ENCODE data around the gene ZDHHC14. TPM values are rescaled to one million over a fixed set of nuclear protein-coding genes. Genes with fewer than 3 reads are reported as not detected.

The ZDHHC14 gene
- total and polyA plus RNA-seq, 2 of the 8 experiments (the other 6 are each of a cell fraction or from before 2014, with no cell fraction given): 2.9 to 5.3 TPM

- 88% methylated on average over 8 of the region's 8 CpGs; no CpG with 5 or more reads in 1 of the 2 experiments for WGBS, 2 experiments (ENCODE audit: extremely low coverage in 1 of 2, insufficient coverage in 1 of 2, insufficient read length in 1 of 2, insufficient replicate concordance in 2 of 2, low coverage in 1 of 2, low lambda C conversion rate in 2 of 2, missing lambda C conversion rate in 1 of 2)
- H3K27me3 ChIP-seq (replicated peaks in 1 of 4; ENCODE audit: control insufficient read depth in 3 of 4, extremely low read depth in 1 of 4, insufficient read depth in 3 of 4, low read length in 3 of 4): no peaks in the 10 kb centered on the region
- H3K56ac ChIP-seq (replicated peaks; ENCODE audit: insufficient read length, low read depth, low read length): no peak overlapping the region
- no peak overlapping the region for H4K5ac ChIP-seq (ENCODE audit: insufficient read length, low read depth, low read length)
- FAIRE-seq: no peak
- TF ChIP-seq POLR2A (IDR thresholded peaks at IDR 0.05; ENCODE audit: control extremely low read depth in 1 of 2, low read depth in 2 of 2, low read length in 2 of 2) (no peak), KDM4A (IDR thresholded peaks at IDR 0.05; ENCODE audit: low read depth, low read length, severe bottlenecking) (no peak), RFX5 (IDR thresholded peaks at IDR 0.05; ENCODE audit: borderline replicate concordance, low read depth, low read length) (no peak), ASH2L (IDR thresholded peaks at IDR 0.05; ENCODE audit: low read length) (no peak), TBP (IDR thresholded peaks at IDR 0.05; ENCODE audit: low read depth, low read length) (no peak), POLR2AphosphoS5 (IDR thresholded peaks at IDR 0.05; ENCODE audit: low read depth, low read length) (no peak)
- H3K4me2 ChIP-seq (ENCODE audit: insufficient read depth in 1 of 2, low read depth in 2 of 2, low read length in 2 of 2): no peak overlapping the region
- H3K18ac ChIP-seq (ENCODE audit: extremely low read depth, low read length): no peak overlapping the region
- H2BK12ac ChIP-seq (ENCODE audit: low read depth, low read length): no peak overlapping the region
- H3K4me3 ChIP-seq (ENCODE audit: extremely low read depth in 1 of 4, insufficient read depth in 2 of 4, low read depth in 3 of 4, low read length in 4 of 4): no peak overlapping the region
- peaks cover 0 to 11% (median 4%) of the 10 kb centered on the region in 4 experiments; a peak in 5 of 7 replicates for H3K4me1 ChIP-seq (replicated peaks in 1 of 4; ENCODE audit: control insufficient read depth in 3 of 4, insufficient read depth in 4 of 4, low read length in 3 of 4)
- H3K36me3 ChIP-seq (ENCODE audit: control insufficient read depth in 2 of 4, insufficient read depth in 4 of 4, low read length in 3 of 4): no peaks in the 10 kb centered on the region
- no peak overlapping the region for H2BK20ac ChIP-seq (ENCODE audit: low read length)
- no peaks in the 10 kb centered on the region for H4K20me1 ChIP-seq (replicated peaks in 1 of 2; ENCODE audit: control insufficient read depth in 1 of 2, insufficient read depth in 2 of 2, low read length in 2 of 2)
- no peak for DNase-seq (ENCODE audit: low read depth in 1 of 2, low spot score in 2 of 2)
- no peak overlapping the region for H2AK5ac ChIP-seq (ENCODE audit: low read depth, low read length)
- H3K9me3 ChIP-seq (ENCODE audit: insufficient read depth in 2 of 2, low read depth in 1 of 2, low read length in 1 of 2): no peaks in the 10 kb centered on the region
- no peak overlapping the region for H4K8ac ChIP-seq (ENCODE audit: extremely low read depth, insufficient read depth, low read length)
- no peak overlapping the region for H2AFZ ChIP-seq (ENCODE audit: low read length)
- H3K79me2 ChIP-seq (ENCODE audit: control insufficient read depth in 1 of 2, insufficient read depth in 2 of 2, low read length in 2 of 2): no peaks in the 10 kb centered on the region
- H2BK120ac ChIP-seq (replicated peaks; ENCODE audit: low read depth, low read length): no peak overlapping the region
- no peak overlapping the region for H3K27ac ChIP-seq (ENCODE audit: low read depth, low read length)
- no peaks in the 10 kb centered on the region for H3K79me1 ChIP-seq (ENCODE audit: low read depth, low read length)
- H3K23ac ChIP-seq (ENCODE audit: insufficient read length): no peak overlapping the region
- no peak overlapping the region for H3K9ac ChIP-seq (replicated peaks in 1 of 4; ENCODE audit: extremely low read depth in 1 of 4, low read depth in 3 of 4, low read length in 3 of 4)
- CTCF ChIA-PET (ENCODE audit: partially characterized antibody): interaction anchor here (1.3 to 1.7 kb wide), 4 partner anchors 9 to 183 kb away, joined by 3 to 6 read pairs (median 3); no protein-coding TSS in a partner anchor
- no peak overlapping the region for H3K4ac ChIP-seq (replicated peaks; ENCODE audit: insufficient read length, low read depth, low read length)
- H2BK15ac ChIP-seq (ENCODE audit: low read length): no peak overlapping the region
- H4K91ac ChIP-seq (replicated peaks; ENCODE audit: insufficient read length, low read length): no peak overlapping the region
- H3K23me2 ChIP-seq (ENCODE audit: low read depth, low read length): no peaks in the 10 kb centered on the region
- no peak overlapping the region for H3K14ac ChIP-seq (ENCODE audit: insufficient read length)
- POLR2A ChIA-PET (ENCODE audit: partially characterized antibody): no interaction called here
- H2BK5ac ChIP-seq (ENCODE audit: low read depth, low read length): no peak overlapping the region
Observed at GRCh38 chr6:157487110-157487773, 106.3 kb downstream of the ZDHHC14 start.
